Activated naive CD8-positive, alpha-beta T cell (primary cell): ENCODE measurements around the gene UMODL1.

Experiments used
- H3K27ac Mint-ChIP-seq: one replicate; pipeline ENCODE4 v1.8.0; 2021; ENCODE audit warnings: mixed read lengths
- H3K27me3 Mint-ChIP-seq: one replicate; pipeline ENCODE4 v1.8.0; 2021; ENCODE audit warnings: mixed read lengths
- H3K36me3 Mint-ChIP-seq: one replicate; pipeline ENCODE4 v1.8.0; 2021; ENCODE audit warnings: mixed read lengths
- H3K4me1 Mint-ChIP-seq: one replicate; pipeline ENCODE4 v1.8.0; 2021; ENCODE audit warnings: low read depth, mixed read lengths
- H3K4me3 Mint-ChIP-seq: one replicate; pipeline ENCODE4 v1.8.0; 2021; ENCODE audit warnings: mild to moderate bottlenecking, mixed read lengths
- H3K9me3 Mint-ChIP-seq: one replicate; pipeline ENCODE4 v1.8.0; 2021; ENCODE audit warnings: low read depth, mixed read lengths

The UMODL1 gene

DNA sequence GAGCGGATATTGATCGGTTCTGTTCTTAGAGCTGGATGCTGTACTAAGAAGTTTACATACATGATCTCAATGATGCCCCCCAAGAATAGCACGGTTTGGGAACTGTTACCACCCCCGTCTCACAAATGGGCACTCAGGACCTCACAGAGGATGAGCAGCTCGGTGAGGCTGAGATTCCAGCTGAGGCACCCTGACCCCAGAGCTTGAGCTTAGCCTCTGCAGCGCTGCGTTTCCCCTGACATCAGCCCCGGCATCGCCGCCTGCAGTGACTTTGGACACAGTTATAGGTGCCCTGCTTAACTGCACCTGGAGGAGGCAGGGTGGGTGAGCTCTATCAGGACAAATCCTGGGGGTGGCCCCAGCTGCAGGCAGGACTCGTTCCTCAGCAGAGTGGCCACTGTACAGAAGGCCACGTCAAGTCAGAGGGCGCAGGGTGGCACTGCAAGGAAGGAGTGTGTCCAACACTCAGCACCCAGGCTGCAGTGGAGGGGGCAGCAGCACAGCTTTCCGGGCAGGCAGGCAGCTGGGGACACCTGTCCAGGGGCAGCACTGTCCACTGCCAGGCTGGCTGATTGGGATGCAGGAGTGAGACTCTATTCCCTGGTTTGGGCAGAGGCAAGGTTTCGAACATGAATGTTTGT lies 82.0 kb downstream of the UMODL1 start:
- no peaks in the 10 kb centered on the region for H3K27me3 Mint-ChIP-seq

DNA sequence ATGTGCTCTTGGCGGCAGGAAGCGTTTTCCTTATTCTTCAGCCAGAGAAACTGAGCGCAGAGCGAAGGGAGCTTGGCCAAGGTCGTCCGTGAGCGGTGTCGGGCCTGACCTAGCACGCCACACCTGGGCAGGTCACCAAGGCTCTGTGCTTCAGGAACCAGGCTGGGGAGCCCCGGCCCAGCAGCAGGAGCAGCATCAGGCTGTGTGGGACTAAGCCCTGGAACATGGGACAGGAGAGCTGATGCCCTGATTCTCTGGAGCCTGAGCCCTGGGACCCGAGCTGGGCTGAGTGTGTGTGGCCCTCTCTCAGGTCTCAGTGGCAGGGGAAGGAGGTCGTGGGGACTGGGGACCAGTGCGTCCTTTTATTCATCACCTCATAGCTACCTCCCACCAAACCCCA lies 82.6 kb downstream of the UMODL1 start:
- no peaks in the 10 kb centered on the region for H3K9me3 Mint-ChIP-seq
- H3K4me1 Mint-ChIP-seq: no peaks in the 10 kb centered on the region
- H3K27me3 Mint-ChIP-seq: no peaks in the 10 kb centered on the region
- no peaks in the 10 kb centered on the region for H3K36me3 Mint-ChIP-seq
- no peak overlapping the region for H3K4me3 Mint-ChIP-seq
- H3K27ac Mint-ChIP-seq: no peak overlapping the region

More for the DNA sequence above, 82.0 kb downstream of the UMODL1 start:
- no peaks in the 10 kb centered on the region for H3K9me3 Mint-ChIP-seq
- no peaks in the 10 kb centered on the region for H3K36me3 Mint-ChIP-seq
- H3K4me3 Mint-ChIP-seq: no peak overlapping the region
- H3K27ac Mint-ChIP-seq: no peak overlapping the region
- H3K4me1 Mint-ChIP-seq: no peaks in the 10 kb centered on the region

DNA sequence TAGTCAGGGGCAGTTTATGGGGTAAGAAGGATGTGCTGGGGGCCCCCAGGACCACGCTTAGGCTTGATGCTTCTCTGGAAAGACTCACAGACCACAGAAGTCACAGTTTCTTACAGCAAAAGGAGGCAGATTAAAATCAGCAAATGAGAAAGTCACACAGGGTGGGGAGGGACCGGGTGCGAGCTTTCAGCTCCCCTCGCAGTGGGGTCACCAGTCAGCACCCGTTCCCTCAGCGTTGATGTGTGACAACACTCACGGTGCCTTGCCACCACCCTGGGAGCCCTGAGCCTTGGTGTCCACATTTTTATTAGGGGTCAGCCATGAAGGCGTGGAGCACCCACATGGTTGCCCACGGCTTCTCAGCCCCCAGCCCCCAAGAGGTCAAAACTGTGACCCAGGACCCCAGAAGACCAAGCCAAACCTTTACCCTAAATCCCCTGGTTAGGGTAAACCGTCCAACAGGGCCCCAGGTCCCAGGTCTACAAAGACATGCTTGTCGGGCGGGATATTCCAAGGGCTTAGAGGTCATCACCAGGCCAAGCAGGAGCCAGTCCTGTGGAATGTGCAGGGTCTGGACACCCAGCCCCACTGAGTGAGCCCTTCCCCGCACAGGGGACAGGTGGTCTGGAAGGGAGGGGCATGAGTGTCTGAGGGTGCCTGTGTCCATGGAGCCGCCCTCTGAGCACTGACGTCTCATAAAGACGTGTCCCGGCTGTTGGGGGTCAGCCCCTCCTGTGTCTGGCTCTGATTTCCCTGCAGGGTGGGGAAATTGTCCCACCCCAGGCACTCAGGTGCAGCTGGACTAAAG lies 83.3 kb downstream of the UMODL1 start:
- no peaks in the 10 kb centered on the region for H3K9me3 Mint-ChIP-seq
- H3K4me1 Mint-ChIP-seq: peaks cover 4% of the 10 kb centered on the region
- H3K36me3 Mint-ChIP-seq: no peaks in the 10 kb centered on the region
- H3K4me3 Mint-ChIP-seq: no peak overlapping the region
- no peaks in the 10 kb centered on the region for H3K27me3 Mint-ChIP-seq
- H3K27ac Mint-ChIP-seq: no peak overlapping the region

DNA sequence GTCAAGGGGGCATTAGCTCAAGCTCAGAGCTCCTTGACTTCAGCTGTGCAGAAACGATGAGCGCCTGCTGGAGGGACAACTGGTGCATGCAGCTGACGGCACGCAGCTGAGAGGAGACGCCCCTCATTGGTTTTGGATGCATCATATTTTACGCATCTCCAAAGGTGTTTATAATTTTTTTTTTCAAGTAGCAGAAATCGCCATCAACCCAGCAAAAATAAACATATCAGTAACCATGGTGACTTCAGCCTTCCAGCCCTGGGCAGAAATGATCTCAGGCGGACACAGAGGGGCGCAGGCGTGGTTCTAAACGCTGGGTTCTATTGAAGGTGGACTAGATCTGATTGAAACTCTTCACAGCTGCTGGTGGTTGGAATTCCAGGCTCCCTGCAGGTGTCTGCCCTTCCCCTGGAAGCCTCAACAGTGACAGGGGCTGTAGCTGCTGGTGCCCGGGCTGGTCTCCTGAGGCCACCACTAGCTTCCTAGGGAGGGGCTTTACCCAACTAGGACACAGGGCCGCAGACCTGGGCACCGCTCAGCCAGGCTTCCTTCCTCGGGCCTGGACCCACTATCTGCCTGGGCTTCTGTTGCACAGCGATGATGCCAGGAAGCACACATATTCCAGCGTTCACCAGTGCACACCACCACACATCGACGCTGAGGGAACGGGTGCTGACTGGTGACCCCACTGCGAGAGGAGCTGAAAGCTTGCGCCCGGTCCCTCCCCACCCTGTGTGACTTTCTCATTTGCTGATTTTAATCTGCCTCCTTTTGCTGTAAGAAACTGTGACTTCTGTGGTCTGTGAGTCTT lies 84.1 kb downstream of the UMODL1 start:
- Mint-ChIP-seq H3K4me3 (no peak overlapping the region), H3K36me3 (no peaks in the 10 kb centered on the region), H3K4me1 (peaks cover 10% of the 10 kb centered on the region), H3K27me3 (no peaks in the 10 kb centered on the region), H3K27ac (no peak overlapping the region), H3K9me3 (no peaks in the 10 kb centered on the region)

DNA sequence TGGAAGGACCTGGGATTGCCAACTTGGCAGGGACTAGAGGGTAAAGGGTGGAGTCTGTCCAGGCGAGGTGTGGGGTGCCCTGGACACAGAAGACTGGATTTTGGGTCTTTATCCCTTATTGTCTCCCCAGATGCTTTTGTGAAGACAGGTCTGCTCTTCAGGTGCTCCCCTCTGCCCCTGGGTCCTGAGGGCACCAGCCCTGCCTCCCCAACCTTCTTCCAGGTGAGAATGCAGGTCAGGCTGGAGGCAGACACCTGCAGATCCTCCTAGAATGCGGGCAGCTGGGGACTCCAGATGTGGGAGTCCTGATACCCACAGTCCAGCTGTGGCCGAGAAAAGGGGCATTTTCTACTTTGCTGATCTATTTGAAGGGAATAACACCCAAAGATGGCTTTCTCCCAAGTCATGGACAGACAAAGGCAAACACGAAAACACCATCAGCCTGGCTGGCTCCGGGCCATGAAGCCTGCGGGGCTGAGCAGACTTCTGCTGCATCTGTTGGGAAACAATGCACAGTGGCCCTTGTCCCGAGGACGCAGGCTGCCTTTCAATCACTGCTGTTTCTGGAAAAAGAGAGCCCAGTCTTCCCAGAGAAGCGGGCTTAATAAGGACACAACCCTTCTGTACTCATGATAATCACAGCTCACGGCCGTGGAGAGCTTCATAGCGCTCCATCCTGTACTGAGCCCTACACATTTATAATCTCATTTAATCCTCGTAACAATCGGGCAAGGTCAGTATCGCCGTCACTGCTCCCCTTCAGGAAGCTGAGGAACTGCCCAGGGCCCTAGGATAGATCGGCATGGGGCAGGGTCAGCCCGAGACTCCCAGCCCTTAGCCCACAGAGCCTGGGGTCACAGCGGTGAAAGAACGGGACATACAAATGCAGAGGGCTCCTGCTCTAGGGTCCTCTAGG lies 85.8 kb downstream of the UMODL1 start:
- no peak overlapping the region for H3K27ac Mint-ChIP-seq
- no peak overlapping the region for H3K4me3 Mint-ChIP-seq
- H3K9me3 Mint-ChIP-seq: no peaks in the 10 kb centered on the region
- no peaks in the 10 kb centered on the region for H3K36me3 Mint-ChIP-seq
- H3K4me1 Mint-ChIP-seq: peaks cover 25% of the 10 kb centered on the region
- H3K27me3 Mint-ChIP-seq: no peaks in the 10 kb centered on the region

DNA sequence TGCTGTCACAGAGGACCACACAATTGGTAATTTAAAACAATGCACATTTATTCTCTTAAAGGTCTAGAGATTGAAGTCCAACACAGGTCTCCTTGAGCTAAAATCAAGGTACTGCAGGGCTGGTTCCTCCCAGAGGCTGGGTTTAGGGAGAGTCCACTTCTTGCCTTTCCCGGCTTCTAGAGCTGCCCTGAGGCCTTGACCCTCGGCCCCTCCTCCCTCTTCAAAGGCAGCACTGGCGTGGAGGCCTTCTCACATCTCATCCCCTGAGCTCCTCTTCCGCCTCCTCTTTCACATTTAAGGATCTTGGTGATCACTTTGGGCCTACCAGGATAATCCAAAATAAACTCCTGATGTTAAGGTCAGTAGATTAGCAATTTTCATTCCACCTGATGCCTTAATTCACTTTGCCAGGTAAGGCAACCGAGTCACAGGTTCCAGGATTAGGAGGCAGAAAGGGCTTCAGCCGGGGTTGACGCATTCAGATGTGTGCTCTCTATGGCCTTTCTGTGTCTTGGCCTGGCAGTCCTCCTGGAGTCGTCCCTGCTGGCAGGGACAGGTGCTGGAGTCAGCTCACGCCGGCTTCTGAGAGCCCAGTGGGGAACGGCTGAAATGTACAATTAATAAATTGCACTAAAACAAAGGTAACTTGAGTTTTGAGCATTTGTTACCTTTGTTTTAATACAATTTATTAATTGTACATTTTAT lies 86.6 kb downstream of the UMODL1 start:
- Mint-ChIP-seq H3K36me3 (no peaks in the 10 kb centered on the region), H3K4me3 (no peak overlapping the region), H3K27ac (no peak overlapping the region), H3K9me3 (no peaks in the 10 kb centered on the region), H3K4me1 (peaks cover 33% of the 10 kb centered on the region), H3K27me3 (no peaks in the 10 kb centered on the region)

DNA sequence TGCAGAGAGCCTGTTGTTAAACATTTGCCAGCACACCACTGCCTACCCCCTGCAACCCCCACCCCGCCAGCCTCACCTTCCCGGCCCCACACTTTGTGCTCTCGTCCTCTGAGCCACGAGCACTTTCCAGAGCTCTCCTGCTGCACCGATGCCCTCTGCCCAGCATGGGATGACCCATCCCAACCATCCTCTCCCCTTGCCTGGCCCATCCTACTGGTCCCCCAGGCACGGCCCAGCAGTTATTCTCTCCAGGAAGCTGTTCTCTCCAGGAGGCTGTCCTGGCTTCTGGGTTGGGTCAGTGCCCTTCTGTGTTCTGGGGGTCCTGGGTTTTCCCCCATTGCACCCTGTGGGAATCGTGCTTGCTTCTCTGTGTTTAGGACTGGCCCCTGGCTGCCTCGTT lies 87.7 kb downstream of the UMODL1 start:
- H3K4me1 Mint-ChIP-seq: peaks cover 37% of the 10 kb centered on the region
- no peak overlapping the region for H3K4me3 Mint-ChIP-seq
- no peaks in the 10 kb centered on the region for H3K36me3 Mint-ChIP-seq
- no peak overlapping the region for H3K27ac Mint-ChIP-seq
- no peaks in the 10 kb centered on the region for H3K9me3 Mint-ChIP-seq
- no peaks in the 10 kb centered on the region for H3K27me3 Mint-ChIP-seq

DNA sequence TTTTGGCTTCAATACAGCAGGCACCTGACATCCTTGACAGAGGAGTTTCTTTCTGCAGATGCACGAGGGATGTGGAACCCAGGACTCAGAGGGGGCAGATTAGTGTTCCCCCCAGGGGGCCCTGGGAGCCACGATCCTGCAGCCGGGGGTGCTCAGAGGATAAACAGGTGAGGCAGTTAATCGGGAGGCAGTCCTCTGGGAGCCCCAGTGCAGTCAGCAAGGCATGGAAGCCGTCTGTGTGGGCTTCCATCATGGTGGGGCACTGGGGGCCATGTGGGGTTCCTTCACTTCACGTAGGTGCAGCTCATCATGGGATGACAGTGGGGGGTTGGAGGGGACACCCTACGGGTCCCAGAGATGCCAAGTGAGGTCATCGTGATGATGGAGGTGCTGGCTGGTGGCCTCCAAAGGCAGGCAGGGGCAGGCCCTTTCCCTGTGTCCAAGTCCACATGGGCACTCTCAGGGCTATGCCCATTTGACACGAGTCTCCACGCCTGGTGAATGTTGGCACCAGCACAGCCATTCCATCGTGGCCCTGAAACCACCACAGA lies 88.5 kb downstream of the UMODL1 start:
- Mint-ChIP-seq H3K27me3 (no peaks in the 10 kb centered on the region), H3K4me3 (no peak overlapping the region), H3K27ac (peak overlapping the region; percentile 50), H3K9me3 (no peaks in the 10 kb centered on the region), H3K36me3 (no peaks in the 10 kb centered on the region), H3K4me1 (peaks cover 37% of the 10 kb centered on the region)

DNA sequence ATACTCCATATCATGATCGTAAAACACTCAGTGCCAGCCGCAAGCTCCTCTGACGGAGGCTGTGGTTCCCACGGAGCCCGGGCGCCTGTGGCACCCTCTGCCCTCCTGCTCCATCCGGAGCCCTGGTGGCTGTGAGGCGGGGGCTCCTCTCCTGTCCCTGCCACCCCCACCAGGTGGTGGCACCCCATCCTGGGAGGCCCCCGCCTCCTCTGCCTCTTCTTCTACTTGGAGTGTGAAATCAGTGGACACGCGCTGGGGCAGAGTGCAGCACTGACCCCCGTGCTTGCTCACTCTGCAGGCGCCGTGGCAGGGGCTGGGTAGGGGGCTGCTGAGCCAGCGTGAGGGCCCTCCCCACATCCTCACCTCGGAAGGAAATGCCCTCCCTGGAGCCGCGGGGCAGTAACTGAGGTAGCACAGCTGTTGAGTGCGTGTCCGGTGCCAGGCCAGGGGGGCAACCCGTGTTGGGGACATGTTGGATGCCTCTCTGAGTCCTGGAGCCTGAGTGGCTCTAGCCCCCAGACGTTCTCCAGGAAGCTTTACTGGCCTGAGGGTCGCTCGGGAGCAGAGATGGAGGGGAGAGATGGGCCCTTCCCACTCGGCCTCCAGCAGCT lies 89.1 kb downstream of the UMODL1 start:
- Mint-ChIP-seq H3K27me3 (no peaks in the 10 kb centered on the region), H3K9me3 (no peaks in the 10 kb centered on the region), H3K4me1 (peaks cover 39% of the 10 kb centered on the region), H3K4me3 (no peak overlapping the region), H3K27ac (no peak overlapping the region), H3K36me3 (no peaks in the 10 kb centered on the region)

DNA sequence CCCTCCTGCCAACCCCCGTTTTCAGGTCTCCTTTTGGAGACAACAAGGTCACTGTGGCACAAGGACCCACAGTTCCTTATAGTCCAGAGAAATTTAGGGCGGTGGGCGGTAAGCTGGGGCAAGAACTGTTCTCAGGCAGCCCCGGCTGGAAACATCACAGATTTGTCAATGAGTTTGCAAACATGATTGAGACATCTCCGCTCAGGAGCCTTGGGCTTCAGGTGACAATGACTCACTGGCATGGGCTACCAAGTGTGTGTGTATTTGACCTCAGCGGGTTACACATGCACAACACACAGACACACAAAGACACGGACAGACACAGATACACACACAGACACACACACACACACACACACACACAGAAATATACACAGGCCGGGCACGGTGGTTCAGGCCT lies 89.6 kb downstream of the UMODL1 start:
- H3K36me3 Mint-ChIP-seq: no peaks in the 10 kb centered on the region
- no peaks in the 10 kb centered on the region for H3K27me3 Mint-ChIP-seq
- H3K9me3 Mint-ChIP-seq: no peaks in the 10 kb centered on the region
- H3K4me3 Mint-ChIP-seq: peak overlapping the region; percentile 48
- H3K4me1 Mint-ChIP-seq: peaks cover 39% of the 10 kb centered on the region
- H3K27ac Mint-ChIP-seq: no peak overlapping the region

DNA sequence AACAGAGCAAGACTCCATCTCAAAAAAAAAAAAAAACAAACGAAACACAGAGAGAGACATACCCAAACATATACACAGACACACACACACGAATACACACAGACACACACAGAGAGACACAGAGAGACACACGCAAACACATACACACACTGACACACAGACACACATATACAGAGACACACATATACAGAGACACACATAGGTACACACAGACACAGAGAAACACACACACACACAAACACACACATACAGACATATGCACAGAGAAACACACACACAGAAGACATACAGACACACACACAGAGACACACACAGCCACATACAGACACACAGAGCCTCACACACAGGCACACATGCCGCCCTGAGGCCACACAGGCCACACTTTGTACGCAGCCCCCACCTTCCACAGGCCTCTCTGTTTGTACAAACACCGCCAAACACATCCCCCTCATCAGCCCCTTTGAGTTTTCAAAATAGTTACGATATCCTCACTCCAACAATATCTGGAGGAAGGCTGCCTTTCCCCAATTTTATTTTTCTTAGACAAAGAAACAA lies 90.4 kb downstream of the UMODL1 start:
- Mint-ChIP-seq H3K27ac (peak overlapping the region; percentile 30), H3K4me1 (peaks cover 39% of the 10 kb centered on the region), H3K4me3 (peak overlapping the region; percentile 25), H3K36me3 (no peaks in the 10 kb centered on the region), H3K9me3 (no peaks in the 10 kb centered on the region), H3K27me3 (no peaks in the 10 kb centered on the region)

DNA sequence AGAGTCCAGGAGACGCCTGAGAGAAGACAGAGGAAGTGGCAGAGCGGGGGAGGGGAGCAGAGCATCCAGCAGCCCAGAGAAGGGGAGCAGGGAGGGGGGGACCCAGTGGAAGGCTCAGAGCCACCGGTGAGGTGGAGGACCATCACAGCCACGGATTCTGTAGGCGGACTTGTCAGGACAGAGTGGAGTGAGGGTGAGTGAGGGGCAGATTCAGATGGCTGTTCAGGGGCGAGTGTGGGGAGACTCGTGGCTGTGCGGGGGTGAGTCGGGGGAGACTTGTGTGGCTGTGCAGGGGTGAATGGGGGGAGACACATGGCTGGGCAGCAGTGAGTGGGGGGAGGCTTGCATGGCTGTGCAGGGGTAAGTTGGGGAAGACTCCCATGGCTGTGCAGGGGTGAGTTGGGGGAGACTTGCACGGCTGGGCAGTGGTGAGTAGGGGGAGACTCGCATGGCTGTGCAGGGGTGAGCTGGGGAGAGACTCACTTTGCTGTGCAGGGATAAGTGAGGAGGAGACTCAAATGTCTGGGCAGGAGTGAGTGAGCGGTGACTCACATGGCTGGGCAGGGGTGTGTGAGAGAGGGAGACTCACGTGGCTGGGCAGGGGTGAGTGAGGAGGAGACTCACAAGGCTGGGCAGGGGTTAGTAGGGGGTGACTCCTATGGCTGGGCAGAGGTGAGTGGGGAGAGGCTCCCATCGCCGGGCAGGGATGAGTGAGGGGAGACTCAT lies 91.0 kb downstream of the UMODL1 start:
- H3K4me3 Mint-ChIP-seq: peak overlapping the region; percentile 25
- no peaks in the 10 kb centered on the region for H3K27me3 Mint-ChIP-seq
- peaks cover 39% of the 10 kb centered on the region for H3K4me1 Mint-ChIP-seq
- H3K27ac Mint-ChIP-seq: peak overlapping the region; percentile 11
- no peaks in the 10 kb centered on the region for H3K36me3 Mint-ChIP-seq
- H3K9me3 Mint-ChIP-seq: no peaks in the 10 kb centered on the region
